Measurements from ENCODE around the gene BRCA2.

Gene BRCA2

GRCh38 chr13:32381539-32381938 lies 66.2 kb downstream of the BRCA2 start:
- peak; percentile 27 for DNase-seq (ENCODE audit: low spot score)

- DNase-seq (ENCODE audit: low spot score) = no peak
Observed at GRCh38 chr13:32383836-32384618, 68.7 kb downstream of the BRCA2 start.

- DNase-seq (ENCODE audit: low spot score) = no peak
Observed at GRCh38 chr13:32384702-32385101, 69.4 kb downstream of the BRCA2 start.

GRCh38 chr13:32385410-32385809 lies 70.1 kb downstream of the BRCA2 start:
- DNase-seq (ENCODE audit: low spot score) = no peak

GRCh38 chr13:32390048-32390447 lies 74.7 kb downstream of the BRCA2 start:
- no peak for DNase-seq (ENCODE audit: low spot score)

- no peak for DNase-seq (ENCODE audit: low spot score)
Observed at GRCh38 chr13:32390484-32390883, 75.2 kb downstream of the BRCA2 start.

- DNase-seq (ENCODE audit: low spot score) = no peak
Observed at GRCh38 chr13:32391101-32391619, 75.9 kb downstream of the BRCA2 start.

GRCh38 chr13:32403108-32403507 lies 87.8 kb downstream of the BRCA2 start:
- no peak for DNase-seq (ENCODE audit: low spot score)

- DNase-seq (ENCODE audit: low spot score) = no peak
Observed at GRCh38 chr13:32407854-32408253, 92.5 kb downstream of the BRCA2 start.

- DNase-seq (ENCODE audit: low spot score) = no peak
Observed at GRCh38 chr13:32408296-32409000, 93.1 kb downstream of the BRCA2 start.

- DNase-seq (ENCODE audit: low spot score) = no peak
Observed at GRCh38 chr13:32409001-32409313, 93.6 kb downstream of the BRCA2 start.

GRCh38 chr13:32409561-32410421 lies 94.5 kb downstream of the BRCA2 start:
- peak; percentile 42 for DNase-seq (ENCODE audit: low spot score)

- DNase-seq (ENCODE audit: low spot score) = no peak
Observed at GRCh38 chr13:32413284-32413683, 98.0 kb downstream of the BRCA2 start.

- DNase-seq (ENCODE audit: low spot score) = no peak
Observed at GRCh38 chr13:32414580-32414979, 99.3 kb downstream of the BRCA2 start.

GRCh38 chr13:32415019-32415418 lies 99.7 kb downstream of the BRCA2 start:
- DNase-seq (ENCODE audit: low spot score) = no peak

- DNase-seq (ENCODE audit: low spot score) = no peak
Observed at GRCh38 chr13:32417995-32418394, 102.7 kb downstream of the BRCA2 start.

GRCh38 chr13:32419862-32420261 lies 104.6 kb downstream of the BRCA2 start:
- DNase-seq (ENCODE audit: low spot score) = no peak

- DNase-seq (ENCODE audit: low spot score) = no peak
Observed at GRCh38 chr13:32423592-32423991, 108.3 kb downstream of the BRCA2 start.

GRCh38 chr13:32425158-32425557 lies 109.8 kb downstream of the BRCA2 start:
- DNase-seq (ENCODE audit: low spot score) = no peak

GRCh38 chr13:32426191-32426989 lies 111.1 kb downstream of the BRCA2 start:
- no peak for DNase-seq (ENCODE audit: low spot score)

GRCh38 chr13:32426990-32427851 lies 111.9 kb downstream of the BRCA2 start:
- no peak for DNase-seq (ENCODE audit: low spot score)

All from AG08395 (cell line).